Activated CD8-positive, alpha-beta T cell treated with anti-CD3 and anti-CD28 coated beads for 36 hours (primary cell): ENCODE data around the gene PDE4B. TPM values are rescaled to one million over a fixed set of nuclear protein-coding genes. Genes with fewer than 3 reads are reported as not detected.
A peak's percentile ranks its signal among the peaks of the same experiment; 100 is the strongest.

Experiments
- ATAC-seq: fragments of 200-7000 bp; cut with Tn5 transposase; one replicate; pipeline ENCODE4 v1.10.0; 2021; ENCODE audit warnings: mild to moderate bottlenecking, moderate library complexity
- CTCF ChIA-PET: fragments of 350-600 bp; sonication (Branson Sonifier 250); formaldehyde crosslinking; loops from one replicate; lab custom pipeline; 2021; ENCODE audit warnings: antibody characterized with exemption; lab: Charles Lee
- POLR2A ChIA-PET: fragments of 350-600 bp; sonication (Branson Sonifier 250); formaldehyde crosslinking; loops from one replicate; lab custom pipeline; 2021; ENCODE audit warnings: antibody characterized with exemption; lab: Charles Lee
- DNase-seq: peaks from one replicate; pipeline ENCODE4 v3.0.0-alpha.2; 2020
- H3K27ac Mint-ChIP-seq: one replicate; pipeline ENCODE4 v1.8.0; 2021; ENCODE audit warnings: mild to moderate bottlenecking, mixed read lengths
- H3K27me3 Mint-ChIP-seq: one replicate; pipeline ENCODE4 v1.8.0; 2021; ENCODE audit warnings: mixed read lengths
- H3K36me3 Mint-ChIP-seq: one replicate; pipeline ENCODE4 v1.8.0; 2021; ENCODE audit warnings: low read depth, mixed read lengths
- H3K4me1 Mint-ChIP-seq: one replicate; pipeline ENCODE4 v1.8.0; 2021; ENCODE audit warnings: low read depth, mixed read lengths
- H3K4me3 Mint-ChIP-seq: one replicate; pipeline ENCODE4 v1.8.0; 2021; ENCODE audit warnings: mild to moderate bottlenecking, moderate library complexity, mixed read lengths
- H3K9me3 Mint-ChIP-seq: one replicate; pipeline ENCODE4 v1.8.0; 2021; ENCODE audit warnings: mixed read lengths
- intact Hi-C: fragments of 100-400 bp; cut with micrococcal nuclease; formaldehyde crosslinking; loops from one replicate; pipeline ENCODE4 v1.10.0; 2022
- total RNA-seq, 2 experiments: library from RNA; stranded (reverse); gene quantifications; one replicate each; pipeline ENCODE4 v1.2.3, GENCODE V29; 2021
- TF ChIP-seq, protein P1 (sequence below): fragments of 200-600 bp; IDR thresholded peaks from one replicate; pipeline ENCODE4 v1.8.0; 2022; ENCODE audit warnings: antibody characterized with exemption, mild to moderate bottlenecking

The PDE4B gene
- total RNA-seq, 2 experiments from 2014 or later, result 32.4 to 33.1 TPM

GRCh38 chr1:66328896-66329295 is 536.2 kb downstream of the PDE4B start:
- POLR2A ChIA-PET, result interaction anchor here (0.9 to 1.4 kb wide), 2 partner anchors 10 to 28 kb away, joined by 3 to 6 read pairs; no protein-coding TSS in a partner anchor
- DNase-seq, result no peak

GRCh38 chr1:66330722-66331141 is 538.0 kb downstream of the PDE4B start:
- intact Hi-C loops, result loop anchor here (2.0 kb wide), 2 partner anchors 44 to 46 kb away; no protein-coding TSS in a partner anchor

More at GRCh38 chr1:66328896-66329295, 536.2 kb downstream of the PDE4B start:
- Mint-ChIP-seq H3K4me1 (peaks cover 67% of the 10 kb centered on the region), H3K9me3 (no peaks in the 10 kb centered on the region), H3K4me3 (no peak overlapping the region), H3K27ac (no peak overlapping the region), H3K36me3 (peaks cover 14% of the 10 kb centered on the region), H3K27me3 (no peaks in the 10 kb centered on the region)
- no peak for ATAC-seq
- CTCF ChIA-PET, result interaction anchor here (1.4 to 4.8 kb wide), 2 partner anchors 46 to 117 kb away, joined by 4 to 46 read pairs; no protein-coding TSS in a partner anchor
- intact Hi-C loops, result no loop called here
- TF ChIP-seq, protein P1, sequence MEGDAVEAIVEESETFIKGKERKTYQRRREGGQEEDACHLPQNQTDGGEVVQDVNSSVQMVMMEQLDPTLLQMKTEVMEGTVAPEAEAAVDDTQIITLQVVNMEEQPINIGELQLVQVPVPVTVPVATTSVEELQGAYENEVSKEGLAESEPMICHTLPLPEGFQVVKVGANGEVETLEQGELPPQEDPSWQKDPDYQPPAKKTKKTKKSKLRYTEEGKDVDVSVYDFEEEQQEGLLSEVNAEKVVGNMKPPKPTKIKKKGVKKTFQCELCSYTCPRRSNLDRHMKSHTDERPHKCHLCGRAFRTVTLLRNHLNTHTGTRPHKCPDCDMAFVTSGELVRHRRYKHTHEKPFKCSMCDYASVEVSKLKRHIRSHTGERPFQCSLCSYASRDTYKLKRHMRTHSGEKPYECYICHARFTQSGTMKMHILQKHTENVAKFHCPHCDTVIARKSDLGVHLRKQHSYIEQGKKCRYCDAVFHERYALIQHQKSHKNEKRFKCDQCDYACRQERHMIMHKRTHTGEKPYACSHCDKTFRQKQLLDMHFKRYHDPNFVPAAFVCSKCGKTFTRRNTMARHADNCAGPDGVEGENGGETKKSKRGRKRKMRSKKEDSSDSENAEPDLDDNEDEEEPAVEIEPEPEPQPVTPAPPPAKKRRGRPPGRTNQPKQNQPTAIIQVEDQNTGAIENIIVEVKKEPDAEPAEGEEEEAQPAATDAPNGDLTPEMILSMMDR, result no peak

DNA sequence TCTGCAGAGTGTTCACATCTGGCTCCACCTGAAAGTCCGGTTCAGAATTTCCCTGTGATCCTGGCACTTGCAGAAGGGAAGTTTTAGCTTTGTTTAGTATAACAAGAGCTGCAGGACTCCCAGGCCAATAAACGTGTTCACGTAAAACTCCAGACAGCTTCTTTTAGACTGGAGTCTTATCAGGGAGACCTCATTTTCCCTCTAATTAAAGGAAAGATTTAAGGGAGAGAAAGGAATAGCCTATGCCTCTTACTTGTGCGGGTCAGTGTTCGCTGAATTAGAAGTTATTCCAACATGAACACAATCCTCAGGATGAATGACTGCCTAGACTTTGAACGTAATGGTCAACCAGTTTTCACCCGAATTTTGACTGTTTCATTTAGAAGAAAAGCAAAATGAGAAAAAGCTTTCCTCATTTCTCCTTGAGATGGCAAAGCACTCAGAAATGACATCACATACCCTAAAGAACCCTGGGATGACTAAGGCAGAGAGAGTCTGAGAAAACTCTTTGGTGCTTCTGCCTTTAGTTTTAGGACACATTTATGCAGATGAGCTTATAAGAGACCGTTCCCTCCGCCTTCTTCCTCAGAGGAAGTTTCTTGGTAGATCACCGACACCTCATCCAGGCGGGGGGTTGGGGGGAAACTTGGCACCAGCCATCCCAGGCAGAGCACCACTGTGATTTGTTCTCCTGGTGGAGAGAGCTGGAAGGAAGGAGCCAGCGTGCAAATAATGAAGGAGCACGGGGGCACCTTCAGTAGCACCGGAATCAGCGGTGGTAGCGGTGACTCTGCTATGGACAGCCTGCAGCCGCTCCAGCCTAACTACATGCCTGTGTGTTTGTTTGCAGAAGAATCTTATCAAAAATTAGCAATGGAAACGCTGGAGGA is 539.2 kb downstream of the PDE4B start:
- ChIA-PET CTCF (interaction anchor here (0.6 to 4.8 kb wide), 24 partner anchors 10 to 1095 kb away, joined by 3 to 46 read pairs (median 5); no protein-coding TSS in a partner anchor), POLR2A (interaction anchor here (0.7 to 7.2 kb wide), 19 partner anchors 8 to 113 kb away, joined by 3 to 69 read pairs (median 6); no protein-coding TSS in a partner anchor)
- no peaks in the 10 kb centered on the region for H3K9me3 Mint-ChIP-seq
- peaks cover 42% of the 10 kb centered on the region for H3K36me3 Mint-ChIP-seq
- H3K27me3 Mint-ChIP-seq, result no peaks in the 10 kb centered on the region
- DNase-seq (peak; percentile 70), ATAC-seq (peak; percentile 16)
- TF ChIP-seq, protein P1, result no peak
- intact Hi-C loops, result loop anchor here (2.0 kb wide), 3 partner anchors 43 to 113 kb away; no protein-coding TSS in a partner anchor
- H3K27ac Mint-ChIP-seq, result peak overlapping the region; percentile 98
- peaks cover 48% of the 10 kb centered on the region for H3K4me1 Mint-ChIP-seq
- H3K4me3 Mint-ChIP-seq, result peak overlapping the region; percentile 99

More at GRCh38 chr1:66330722-66331141, 538.0 kb downstream of the PDE4B start:
- Mint-ChIP-seq H3K4me1 (peaks cover 49% of the 10 kb centered on the region), H3K27me3 (no peaks in the 10 kb centered on the region), H3K27ac (peak overlapping the region; percentile 90), H3K36me3 (peaks cover 32% of the 10 kb centered on the region), H3K4me3 (peak overlapping the region; percentile 57), H3K9me3 (no peaks in the 10 kb centered on the region)
- TF ChIP-seq, protein P1, result no peak
- ChIA-PET CTCF (interaction anchor here (1.0 to 4.8 kb wide), 14 partner anchors 16 to 115 kb away, joined by 3 to 46 read pairs (median 10); no protein-coding TSS in a partner anchor), POLR2A (interaction anchor here (0.5 to 6.6 kb wide), 13 partner anchors 14 to 83 kb away, joined by 3 to 69 read pairs (median 4); no protein-coding TSS in a partner anchor)
- ATAC-seq, result peak; percentile 33
- DNase-seq, result no peak

DNA sequence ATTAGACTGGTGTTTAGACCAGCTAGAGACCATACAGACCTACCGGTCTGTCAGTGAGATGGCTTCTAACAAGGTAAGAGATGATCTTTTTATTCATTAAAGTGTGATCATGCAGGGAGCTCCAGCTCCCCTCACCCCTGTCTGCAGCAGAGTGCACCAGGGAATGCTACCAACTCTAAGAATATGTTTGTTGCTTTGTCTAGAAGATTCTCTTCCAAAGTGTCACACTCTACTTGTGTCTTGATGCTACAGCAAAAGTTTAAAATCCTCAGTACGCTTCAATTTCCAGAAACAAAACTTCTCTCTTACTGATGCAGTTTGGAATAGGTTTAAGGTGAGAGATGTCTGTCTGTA is 539.8 kb downstream of the PDE4B start:
- peak overlapping the region; percentile 98 for H3K27ac Mint-ChIP-seq
- ChIA-PET CTCF (interaction anchor here (0.6 to 4.8 kb wide), 22 partner anchors 9 to 1096 kb away, joined by 3 to 46 read pairs (median 7); no protein-coding TSS in a partner anchor), POLR2A (interaction anchor here (0.7 to 7.2 kb wide), 17 partner anchors 8 to 112 kb away, joined by 3 to 69 read pairs (median 7); no protein-coding TSS in a partner anchor)
- peaks cover 50% of the 10 kb centered on the region for H3K4me1 Mint-ChIP-seq
- H3K27me3 Mint-ChIP-seq, result no peaks in the 10 kb centered on the region
- H3K36me3 Mint-ChIP-seq, result peaks cover 48% of the 10 kb centered on the region
- TF ChIP-seq, protein P1, result no peak
- intact Hi-C loops, result loop anchor here (2.0 kb wide), 1 partner anchor 112 kb away; no protein-coding TSS in a partner anchor
- ATAC-seq (no peak), DNase-seq (no peak)
- no peaks in the 10 kb centered on the region for H3K9me3 Mint-ChIP-seq
- peak overlapping the region; percentile 99 for H3K4me3 Mint-ChIP-seq
